Posterior vena cava (tissue), 2 donors: ENCODE data around the gene ASB9. TPM values are rescaled to one million over a fixed set of nuclear protein-coding genes. Genes with fewer than 3 reads are reported as not detected.
"Not testable (repeated sequence)": the region's sequence is repeated elsewhere in the genome, so short reads cannot be mapped to it uniquely, and the experiment has no call there.

ENCODE experiments used
- DNase-seq: peaks from one replicate; pipeline ENCODE4 v3.0.0-alpha.2; 2020; ENCODE audit warnings: low spot score
- intact Hi-C, 2 donors: fragments of 100-400 bp; cut with DNase I; formaldehyde crosslinking; loops; one replicate each; pipeline versions ENCODE4 v1.14.1 to v1.14.2; 2022 to 2023
- long read RNA-seq, 2 donors: library from polyadenylated mRNA; unstranded; transcript quantifications; one replicate each; pipeline ENCODE4 v2.0.0, GENCODE V29; 2020 to 2021
- total RNA-seq, 2 donors: library from RNA; stranded (reverse); fragmentation: NEBNext Ultra II Directional; extraction: Animal tissue kit (Norgen Biotek cat#: 25700); gene quantifications; one replicate each; pipeline ENCODE4 v1.2.1, GENCODE V29; 2021
- donor health status: DM: yes; HTN: yes; CAD: no.
- donor health status: DM: yes; HTN: yes; CAD: no.

Gene ASB9, protein sequence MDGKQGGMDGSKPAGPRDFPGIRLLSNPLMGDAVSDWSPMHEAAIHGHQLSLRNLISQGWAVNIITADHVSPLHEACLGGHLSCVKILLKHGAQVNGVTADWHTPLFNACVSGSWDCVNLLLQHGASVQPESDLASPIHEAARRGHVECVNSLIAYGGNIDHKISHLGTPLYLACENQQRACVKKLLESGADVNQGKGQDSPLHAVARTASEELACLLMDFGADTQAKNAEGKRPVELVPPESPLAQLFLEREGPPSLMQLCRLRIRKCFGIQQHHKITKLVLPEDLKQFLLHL
- total RNA-seq: 1 to 10 TPM; 1.4 to 2.3 TPM
- long read RNA-seq, donor 1: 0 reads
- long read RNA-seq, donor 2, partial matches to known transcripts: 0 of 4 reads
- long read RNA-seq, donor 2, other reads (novel, unspliced or antisense): 0 of 4 reads

DNA sequence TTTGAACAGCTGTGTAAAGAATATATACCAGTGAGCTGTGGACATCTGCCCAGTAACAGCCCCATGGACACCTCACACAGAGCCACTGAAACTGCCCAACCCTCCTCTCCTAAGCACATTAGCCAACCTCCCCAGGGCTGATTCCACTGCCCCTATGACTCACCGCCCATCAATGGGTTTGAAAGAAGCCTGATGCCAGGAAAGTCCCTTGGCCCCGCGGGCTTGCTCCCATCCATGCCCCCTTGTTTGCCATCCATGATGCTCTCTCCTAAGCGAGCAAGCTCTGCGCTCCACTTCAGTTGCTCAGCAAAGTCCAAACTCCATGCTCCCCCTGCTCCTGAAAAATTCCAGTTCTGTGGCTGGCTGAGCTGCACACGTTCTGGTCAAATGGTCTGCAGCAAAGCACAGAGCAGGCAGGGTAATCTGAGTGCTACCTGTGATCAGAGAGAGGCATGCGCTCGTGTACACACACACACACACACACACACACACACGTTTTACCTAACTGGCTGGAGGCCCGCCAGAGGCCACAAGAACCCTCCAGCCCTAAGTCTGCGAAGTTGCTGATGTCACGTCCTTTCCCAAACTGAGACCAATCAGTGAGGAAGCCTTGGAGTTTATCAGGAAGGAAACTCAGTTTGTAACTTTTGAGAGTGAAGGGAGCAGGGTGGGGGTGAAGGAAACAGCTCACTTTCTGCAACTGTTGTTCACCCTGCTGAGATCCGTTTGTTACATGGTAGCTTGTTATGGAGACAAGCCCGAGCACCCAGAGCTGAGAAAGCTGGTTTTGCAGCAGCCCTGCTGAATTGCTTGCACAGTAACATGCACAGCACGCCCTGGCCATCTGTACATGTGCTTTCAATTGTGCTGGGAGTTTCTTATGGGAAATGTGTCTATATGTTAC is at the start of gene ASB9:
ASB9 (minus strand) TSS at position 466 of the 904 bp plus-strand sequence; CDS start at position 257, 209 bp downstream.
- no peak for DNase-seq
- intact Hi-C loops: no loop called here

DNA sequence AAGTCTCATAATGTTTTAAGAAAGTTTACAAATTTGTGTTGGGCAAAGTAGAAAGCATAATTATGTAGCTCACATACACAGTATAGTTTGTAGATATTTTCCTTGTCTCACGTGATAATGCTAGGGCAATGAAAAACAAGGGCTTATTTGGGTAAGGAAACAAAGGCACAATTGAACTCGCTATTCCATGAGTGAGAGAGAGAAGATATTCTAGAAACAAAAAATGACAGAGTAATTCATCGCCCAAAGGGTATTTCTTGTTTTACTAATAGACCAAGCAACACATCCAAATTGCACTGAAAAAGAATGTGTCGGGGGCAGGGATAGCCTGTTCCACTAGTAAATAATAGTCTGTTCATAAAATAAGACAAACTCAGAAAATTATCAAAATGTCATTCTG is 49.2 kb upstream of the ASB9 start:
- intact Hi-C loops: no loop called here
- DNase-seq: no peak

DNA sequence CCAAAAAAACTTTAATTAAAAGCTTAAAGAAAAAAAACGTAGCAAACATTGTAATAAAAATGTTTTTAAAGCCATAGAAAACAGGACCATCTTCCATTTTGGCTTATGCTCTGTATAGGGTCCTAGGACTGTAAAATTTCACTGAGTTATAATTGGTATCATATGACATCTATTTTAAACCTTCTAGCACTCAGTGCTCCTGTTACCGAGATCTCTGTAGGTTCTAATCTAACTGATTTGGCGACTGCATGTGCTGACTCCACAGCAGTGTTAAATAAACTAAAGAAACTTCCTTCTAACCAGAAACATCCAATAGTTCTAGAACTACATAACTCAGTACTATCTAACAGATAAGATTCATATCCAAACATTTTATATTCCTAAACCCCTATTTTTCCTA is 45.6 kb upstream of the ASB9 start, which contains the start of gene ASB11:
ASB11 (minus strand) TSS at position 132 of the 400 bp plus-strand sequence; CDS start at position 97, 35 bp downstream.
- intact Hi-C loops: no loop called here
- DNase-seq: no peak

DNA sequence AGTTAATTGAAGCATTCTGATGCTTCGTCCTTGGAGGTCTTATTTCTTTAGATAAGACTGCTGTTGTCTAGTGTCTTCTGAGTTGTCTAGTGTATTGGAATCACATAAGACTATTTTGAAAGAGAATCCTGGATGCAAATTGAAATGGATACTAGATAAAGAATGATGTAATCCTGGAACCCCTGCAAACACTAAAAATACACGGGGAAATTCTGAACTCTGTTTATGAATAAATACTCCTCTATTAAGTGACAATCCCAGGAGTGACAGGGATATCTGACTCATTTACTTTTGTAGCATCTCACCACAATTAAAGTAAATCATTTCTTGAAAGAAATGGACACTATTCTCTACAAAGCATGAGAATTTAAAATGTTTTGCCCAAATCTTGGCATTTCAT is 44.6 kb upstream of the ASB9 start:
- intact Hi-C loops: no loop called here

DNA sequence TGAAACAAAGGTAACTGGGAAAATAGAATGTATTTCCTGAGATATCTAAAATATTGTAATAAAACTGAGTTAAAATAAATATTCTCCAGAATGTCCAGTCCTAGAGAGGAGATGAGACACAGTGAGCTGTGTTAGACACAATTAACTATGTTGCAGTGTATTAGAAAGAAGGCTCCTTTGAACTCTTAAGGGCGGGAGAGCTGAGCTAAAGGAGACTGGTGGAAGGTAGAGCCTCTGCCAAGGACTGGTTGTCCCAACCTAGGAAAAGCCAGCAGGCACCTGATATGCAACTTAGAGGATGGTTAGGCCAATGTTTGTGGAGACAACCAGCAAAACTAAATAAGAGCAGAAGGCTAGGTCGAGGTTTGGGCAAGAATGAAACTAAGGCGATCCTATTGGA is 41.2 kb upstream of the ASB9 start:
- intact Hi-C loops: no loop called here
- DNase-seq: no peak

More for the DNA sequence above, 44.6 kb upstream of the ASB9 start:
- DNase-seq: no peak

DNA sequence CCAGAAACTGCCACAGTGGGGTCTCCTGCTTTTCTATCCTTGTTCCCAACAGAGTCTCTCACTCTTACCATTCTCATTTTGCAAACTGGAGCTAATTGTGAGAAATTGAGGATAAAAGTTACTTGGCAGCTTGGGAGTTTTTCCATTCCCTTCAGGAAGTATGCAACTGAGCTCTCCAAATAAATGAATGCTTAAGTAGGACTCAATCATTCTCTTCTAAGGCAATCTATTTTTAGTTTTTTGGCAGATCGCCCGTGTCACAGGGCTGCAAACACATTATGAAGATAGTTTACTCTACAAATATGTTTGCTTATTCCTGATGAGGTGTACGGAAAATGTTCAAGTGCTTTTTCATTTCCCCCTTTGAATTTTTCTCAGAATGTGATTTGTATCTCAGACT is 40.2 kb upstream of the ASB9 start:
- intact Hi-C loops: no loop called here
- DNase-seq: no peak

DNA sequence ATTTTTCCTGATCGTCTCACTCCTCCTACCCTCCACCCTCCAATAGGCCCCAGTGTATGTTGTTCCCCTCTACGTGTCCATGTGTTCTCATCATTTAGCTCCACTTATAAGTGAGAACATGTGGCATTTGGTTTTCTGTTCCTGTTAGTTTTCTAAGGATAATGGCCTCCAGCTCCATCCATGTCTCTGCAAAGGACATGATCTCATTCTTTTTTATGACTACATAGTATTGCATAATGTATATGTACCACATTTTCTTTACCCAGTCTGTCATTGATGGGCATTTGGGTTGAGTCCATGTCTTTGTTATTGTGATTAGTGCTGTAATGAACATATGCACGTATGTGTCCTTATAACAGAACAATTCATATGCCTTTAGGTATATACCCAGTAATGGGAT is 36.0 kb upstream of the ASB9 start:
- DNase-seq, intact Hi-C loops: not testable (repeated sequence)

DNA sequence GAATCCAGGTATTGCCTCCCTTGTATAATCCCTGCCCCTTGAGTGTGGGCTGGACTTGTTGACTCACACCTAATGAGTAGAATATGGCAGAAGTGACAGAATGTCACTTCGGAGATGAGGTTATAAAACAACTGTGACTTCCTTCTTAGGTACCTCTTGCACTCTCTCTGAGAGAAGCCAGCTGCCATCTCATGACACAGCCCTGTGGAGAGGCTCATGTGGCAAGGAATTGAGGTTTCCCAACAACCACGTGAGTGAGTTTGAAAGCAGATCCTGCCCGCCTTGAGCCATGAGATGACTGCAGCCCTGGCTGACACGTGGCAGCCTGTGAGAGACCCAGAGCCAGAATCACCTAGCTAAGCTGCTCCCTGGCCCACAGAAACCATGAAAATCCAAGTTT is 32.0 kb upstream of the ASB9 start:
- DNase-seq: no peak

DNA sequence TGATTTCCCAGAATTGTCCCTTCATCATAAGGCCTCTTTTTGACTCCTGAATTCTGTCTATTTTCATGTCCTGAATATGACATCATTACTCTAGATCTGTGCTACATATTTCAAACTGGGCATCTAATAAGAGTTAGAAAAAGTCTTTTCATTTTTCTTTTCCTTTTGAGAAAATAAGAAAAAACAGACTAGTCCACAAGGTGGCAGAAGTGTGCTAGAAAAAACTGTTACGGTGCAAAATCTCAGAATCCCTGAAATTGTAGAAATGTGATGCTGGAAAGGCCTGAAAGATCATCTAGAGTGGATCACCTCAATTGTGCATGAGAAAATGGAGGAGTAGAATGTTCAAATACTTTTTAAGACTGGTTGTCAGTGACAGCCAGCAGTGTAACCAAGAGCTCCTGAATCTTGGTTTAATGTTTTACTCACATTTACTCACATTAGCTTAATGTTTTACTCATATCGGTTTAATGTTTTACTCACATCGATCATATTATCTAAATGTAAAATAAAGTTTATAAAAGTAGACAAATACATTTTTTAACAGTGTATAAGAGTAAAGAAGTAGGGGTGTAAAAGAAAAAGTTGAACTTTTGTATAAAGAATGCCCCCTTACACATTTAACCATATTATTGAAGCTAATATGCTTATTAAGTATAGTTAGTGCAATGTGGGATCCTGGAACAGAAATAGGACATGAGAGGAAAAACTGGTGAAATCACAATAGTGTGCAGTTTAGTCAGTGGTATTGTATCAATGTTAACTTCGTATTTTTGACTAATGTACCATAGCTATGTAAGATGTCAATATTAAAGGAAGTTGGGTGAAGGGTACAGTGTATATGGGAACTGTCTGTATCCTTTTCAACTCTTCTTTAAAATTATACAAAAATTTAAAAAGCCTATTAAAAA is 30.3 kb upstream of the ASB9 start:
- no peak for DNase-seq
- intact Hi-C loops: no loop called here

More for the DNA sequence above, 32.0 kb upstream of the ASB9 start:
- intact Hi-C loops: no loop called here

DNA sequence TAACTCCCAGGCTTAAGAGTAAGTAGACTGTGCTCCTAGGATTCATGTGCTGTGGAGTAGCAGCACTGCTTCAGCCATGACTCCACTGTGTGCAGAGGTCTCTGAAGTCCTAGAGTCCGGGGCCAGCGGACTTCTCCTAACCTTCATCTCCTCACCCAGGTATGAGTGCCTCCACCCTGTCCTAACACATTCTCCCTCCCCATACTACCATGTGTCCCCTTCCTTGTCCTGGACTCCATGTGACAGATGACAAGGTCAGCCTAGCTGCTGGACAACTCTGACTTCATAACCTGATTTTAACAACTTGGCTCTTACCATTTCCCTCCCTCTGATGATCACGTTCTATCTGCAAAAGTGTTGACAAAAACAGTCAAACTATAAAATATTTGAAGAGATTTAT is 28.9 kb upstream of the ASB9 start:
- intact Hi-C loops: no loop called here
- no peak for DNase-seq

DNA sequence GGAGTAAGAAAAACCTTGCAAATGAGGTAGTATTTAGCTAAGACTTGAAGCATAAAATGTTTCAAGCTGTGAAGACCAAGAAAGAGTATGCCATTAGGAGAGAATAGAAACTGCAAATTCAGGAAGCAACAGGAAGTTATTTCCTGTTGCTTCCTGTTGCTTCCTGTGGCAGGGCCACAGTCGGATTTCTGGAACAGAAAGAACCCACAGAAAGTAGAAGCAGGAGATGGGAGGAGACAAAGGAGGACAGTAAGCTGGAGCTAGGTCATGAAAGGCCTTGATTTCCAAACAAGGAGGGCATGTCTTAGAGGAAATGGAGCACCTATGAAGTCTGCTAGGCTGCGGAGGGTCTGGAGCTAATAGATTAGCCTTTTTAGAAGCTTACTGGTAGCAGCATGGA is 28.3 kb upstream of the ASB9 start:
- no peak for DNase-seq
- intact Hi-C loops: no loop called here

DNA sequence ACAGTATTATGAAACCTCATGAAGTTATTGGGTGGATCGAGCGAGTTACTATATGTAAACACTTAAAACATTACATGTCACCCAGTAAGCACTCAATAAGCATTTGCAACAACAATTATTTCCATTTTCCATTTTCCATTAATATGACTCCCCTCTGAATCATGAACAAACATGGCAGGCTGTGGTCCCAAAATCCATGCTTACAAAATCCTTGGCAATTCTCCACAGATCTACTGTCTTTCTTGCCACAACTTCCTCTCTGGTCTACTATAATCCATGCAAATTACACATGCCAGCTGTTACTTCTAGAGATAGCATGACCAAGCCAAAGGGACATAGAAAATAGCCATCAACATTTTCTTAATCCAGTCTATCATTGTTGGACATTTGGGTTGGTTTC is 23.6 kb upstream of the ASB9 start:
- intact Hi-C loops: no loop called here
- no peak for DNase-seq

DNA sequence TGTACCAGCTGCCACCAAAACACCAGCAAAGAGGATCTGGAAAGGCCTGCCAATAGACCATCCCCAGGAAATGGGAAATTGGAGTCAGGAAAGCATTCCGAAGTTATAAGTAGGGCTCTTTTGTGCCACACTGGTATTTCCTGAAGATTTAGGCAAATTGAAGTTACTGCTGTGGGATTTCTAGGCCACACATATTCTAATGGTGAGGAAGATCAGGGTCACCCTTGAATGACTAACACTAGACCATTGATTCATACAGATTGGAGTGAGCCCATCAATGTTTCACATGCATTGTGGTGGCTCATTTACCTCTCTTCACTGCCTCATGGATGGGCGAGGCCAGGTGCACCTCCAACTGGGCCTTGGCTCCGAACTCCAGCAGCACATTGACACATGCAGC is 23.0 kb upstream of the ASB9 start:
- intact Hi-C loops: no loop called here
- DNase-seq: no peak

DNA sequence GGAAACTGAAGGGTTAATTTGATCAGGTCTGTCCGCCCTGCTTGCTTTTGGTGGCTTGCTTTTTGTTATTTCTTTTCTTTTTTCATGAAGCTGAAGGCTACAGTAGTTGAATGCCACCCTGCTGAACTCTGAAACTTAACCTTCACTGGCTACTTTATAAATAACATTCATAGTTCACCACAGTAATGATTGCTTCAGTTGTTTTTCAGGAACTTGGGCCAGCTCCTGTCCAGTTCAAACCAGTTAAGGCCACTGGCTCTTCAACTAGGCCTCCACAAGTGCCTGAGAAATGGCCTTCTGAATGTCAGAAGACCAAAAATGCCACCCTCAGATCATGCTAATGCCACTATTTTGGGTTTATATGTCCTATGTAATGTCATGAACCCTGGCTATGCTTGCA is 7.7 kb upstream of the ASB9 start:
- intact Hi-C loops: no loop called here
- DNase-seq: no peak

DNA sequence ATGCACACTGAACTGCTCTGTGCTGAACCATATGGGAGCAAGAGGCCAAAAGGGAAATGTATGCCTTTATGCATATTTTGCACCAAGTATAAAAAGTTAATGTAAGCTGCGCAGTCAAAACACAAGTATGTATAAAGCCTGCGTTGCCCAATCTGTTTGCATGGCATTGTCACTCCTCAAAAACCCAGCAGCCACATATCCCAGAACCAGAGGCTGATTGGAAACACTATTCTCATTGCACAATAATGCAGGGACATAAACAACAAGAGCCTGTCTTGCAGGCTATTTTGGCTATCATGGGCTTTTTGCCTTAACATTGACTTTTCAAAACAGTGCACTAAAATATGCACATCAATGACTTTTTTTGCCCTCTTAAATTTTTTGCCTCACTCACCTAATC is 5.1 kb upstream of the ASB9 start:
- intact Hi-C loops: no loop called here
- DNase-seq: no peak

DNA sequence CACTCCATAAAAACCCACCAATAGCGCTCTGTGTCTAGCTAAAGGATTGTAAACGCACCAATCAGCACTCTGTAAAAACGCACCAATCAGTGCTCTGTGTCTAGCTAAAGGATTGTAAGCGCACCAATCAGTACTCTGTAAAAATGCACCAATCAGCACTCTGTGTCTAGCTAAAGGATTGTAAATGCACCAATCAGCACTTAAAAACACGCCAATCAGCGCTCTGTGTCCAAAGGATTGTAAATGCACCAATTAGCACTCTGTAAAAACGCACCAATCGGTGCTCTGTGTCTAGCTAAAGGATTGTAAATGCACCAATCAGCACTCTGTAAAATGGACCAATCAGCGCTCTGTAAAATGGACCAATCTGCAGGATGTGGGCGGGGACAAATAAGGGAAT is 3.4 kb upstream of the ASB9 start:
- DNase-seq: not testable (repeated sequence)

DNA sequence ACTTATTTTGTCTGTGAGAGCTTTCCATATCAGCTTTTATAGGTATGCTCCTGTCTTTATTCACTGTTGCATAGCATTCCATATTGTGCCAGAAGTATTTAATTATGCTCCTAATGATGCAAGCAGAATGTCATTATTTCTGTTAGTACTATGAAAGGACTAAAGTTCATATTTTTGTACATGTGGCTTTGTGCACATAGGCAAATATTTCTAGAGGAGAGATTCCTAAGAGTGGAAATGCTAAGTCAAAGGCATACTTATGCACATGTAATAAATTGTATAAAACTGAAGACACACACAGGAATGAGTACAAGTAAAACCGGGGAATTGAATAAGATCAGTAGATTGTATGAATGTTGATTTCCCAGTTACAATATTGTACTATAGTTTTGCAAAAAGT is 1.9 kb upstream of the ASB9 start:
- intact Hi-C loops: no loop called here
- no peak for DNase-seq

More for the DNA sequence above, 3.4 kb upstream of the ASB9 start:
- intact Hi-C loops: not testable (repeated sequence)

DNA sequence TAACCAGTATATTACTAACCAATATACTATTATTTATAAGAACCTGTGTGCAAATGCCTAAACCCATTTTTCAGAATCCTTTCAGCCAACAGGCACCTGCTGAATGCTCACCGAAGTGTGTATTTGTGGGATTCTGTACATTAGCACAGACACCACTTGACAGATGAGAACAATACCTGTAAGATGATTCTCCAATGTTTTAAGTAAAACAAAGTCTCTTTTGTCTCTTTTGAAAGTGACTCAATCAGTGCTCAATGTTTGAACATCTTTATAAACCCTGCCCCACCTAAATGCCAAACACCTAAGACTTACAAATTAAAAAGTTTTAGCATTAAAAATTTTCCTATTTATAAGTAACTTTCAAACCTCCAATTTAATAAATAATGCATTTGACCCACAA is 763 bp downstream of the ASB9 start:
- intact Hi-C loops: no loop called here
- no peak for DNase-seq

DNA sequence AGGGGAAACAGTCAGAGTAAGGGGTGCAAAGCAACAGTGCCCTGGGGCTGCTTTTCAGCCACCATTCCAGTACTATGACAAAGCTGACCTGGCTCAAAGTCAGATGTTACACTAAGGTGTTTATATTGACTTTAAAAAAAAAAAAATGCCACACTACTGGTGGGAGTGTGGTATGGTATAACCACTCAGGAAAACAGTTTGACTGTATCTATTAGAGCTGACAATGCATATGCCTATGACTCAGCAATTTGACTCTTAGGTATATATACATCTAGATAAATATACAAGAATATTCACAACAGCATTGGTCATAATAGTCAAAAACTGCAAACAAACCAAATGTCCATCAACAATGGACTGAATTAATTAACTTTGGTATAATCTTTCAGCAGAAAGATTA is 15.0 kb downstream of the ASB9 start:
- intact Hi-C loops: no loop called here
- no peak for DNase-seq
